Mucosa of descending colon (tissue), 3 donors: ENCODE measurements around the gene SKAP2. TPM values are rescaled to one million over a fixed set of nuclear protein-coding genes. Genes with fewer than 3 reads are reported as not detected.

Source experiments
- ATAC-seq: fragments of 200-7000 bp; cut with Tn5 transposase; one replicate; pipeline ENCODE4 v1.9.1; 2020; ENCODE audit warnings: mild to moderate bottlenecking, moderate library complexity
- DNase-seq, 3 donors: peaks; one replicate each; pipeline ENCODE4 v3.0.0-alpha.2; 2020
- H3K36me3 ChIP-seq: fragments of 200-600 bp; one replicate; pipeline ENCODE4 v1.8.0; 2021; ENCODE audit warnings: low read depth, mild to moderate bottlenecking
- H3K4me1 ChIP-seq: fragments of 200-600 bp; one replicate; pipeline ENCODE4 v1.8.0; 2021; ENCODE audit warnings: low read depth, mild to moderate bottlenecking
- H3K4me3 ChIP-seq: fragments of 200-600 bp; one replicate; pipeline ENCODE4 v1.8.0; 2021; ENCODE audit warnings: mild to moderate bottlenecking
- H3K9me3 ChIP-seq: fragments of 200-600 bp; one replicate; pipeline ENCODE4 v1.8.0; 2021; ENCODE audit warnings: mild to moderate bottlenecking
- CTCF ChIP-seq: fragments of 200-600 bp; IDR thresholded peaks from one replicate; pipeline ENCODE4 v1.8.0; 2022; ENCODE audit warnings: antibody characterized with exemption, mild to moderate bottlenecking
- intact Hi-C, 2 donors: fragments of 100-400 bp; cut with DNase I in 1 of 2; cut with micrococcal nuclease in 1 of 2; formaldehyde crosslinking; loops; one replicate each; pipeline versions ENCODE4 v1.11.0 to v1.11.1; 2022; cut with DNase I, micrococcal nuclease
- total RNA-seq, 3 donors: library from RNA; stranded (reverse); fragmentation: NEBNext Ultra II Directional in 2 of 3; extraction: Animal tissue kit (Norgen Biotek cat#: 25700) in 2 of 3; gene quantifications; one replicate each; pipeline versions ENCODE4 v1.2.1 to v1.2.4, GENCODE V29; 2021 to 2023
- donor health status: DM: no; HTN: no; CAD: no; lungs with moderate emphysema.
- donor health status: DM: no; HTN: no; CAD: no.
- donor health status: DM: no; HTN: yes; CAD: no.

Gene SKAP2
- total RNA-seq, 3 donors from 2014 or later, result 36.5 to 51.7 (median 40.3) TPM

DNA sequence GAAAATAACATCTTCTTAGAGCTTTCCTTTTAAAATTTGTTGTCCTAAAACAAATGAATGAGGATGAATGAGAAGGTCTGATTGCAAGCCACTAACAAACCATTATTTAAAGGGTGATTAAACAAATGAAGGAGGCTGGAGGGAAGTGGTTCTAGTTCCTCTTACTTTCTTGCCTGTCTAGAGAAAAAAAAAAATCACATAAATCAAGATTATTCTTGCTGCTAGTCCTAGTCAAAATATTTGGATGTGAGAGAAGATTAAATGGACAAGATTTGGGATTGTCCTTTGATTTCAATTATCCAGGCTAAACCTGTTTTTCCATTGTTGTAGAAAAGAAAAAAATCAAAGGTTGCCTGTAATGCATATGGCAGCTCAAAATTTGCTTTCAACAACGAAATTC is 3.3 kb downstream of the SKAP2 start:
- DNase-seq, result no peak
- no peak for ATAC-seq
- intact Hi-C loops, result loop anchor here in 1 of 2 donors (10.0 kb wide), 1 partner anchor 234 kb away; the partner anchor contains the start of gene HOXA1
- Histone ChIP-seq H3K36me3 (no peaks in the 10 kb centered on the region), H3K9me3 (no peaks in the 10 kb centered on the region), H3K4me1 (peaks cover 27% of the 10 kb centered on the region), H3K4me3 (no peak overlapping the region)
- TF ChIP-seq CTCF, result no peak

DNA sequence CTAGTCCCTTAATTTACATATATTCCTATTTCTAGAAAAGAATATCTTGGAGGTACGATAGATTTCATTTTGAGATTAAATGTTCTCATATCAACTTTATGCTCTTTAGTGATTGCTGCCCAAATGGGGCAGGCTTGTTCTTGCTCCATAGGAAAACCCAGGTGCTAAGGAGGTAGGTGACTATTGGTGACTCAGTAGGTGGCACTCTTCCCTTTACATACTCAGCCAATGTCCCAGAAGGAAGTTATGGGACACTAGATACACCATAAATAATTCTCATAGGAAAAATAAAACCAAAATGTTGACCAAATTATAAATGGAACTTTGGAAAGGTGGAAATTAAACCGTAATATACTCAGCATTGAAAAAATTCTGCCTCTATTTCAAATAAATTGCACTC is 4.0 kb downstream of the SKAP2 start:
- no peak for TF ChIP-seq CTCF
- DNase-seq (peak in 1 of 3 donors; percentile 54), ATAC-seq (no peak)
- H3K4me1 ChIP-seq, result peaks cover 25% of the 10 kb centered on the region
- no peaks in the 10 kb centered on the region for H3K36me3 ChIP-seq
- no peaks in the 10 kb centered on the region for H3K9me3 ChIP-seq
- intact Hi-C loops, result loop anchor here in 1 of 2 donors (10.0 kb wide), 1 partner anchor 234 kb away; the partner anchor contains the start of gene HOXA1
- no peak overlapping the region for H3K4me3 ChIP-seq

DNA sequence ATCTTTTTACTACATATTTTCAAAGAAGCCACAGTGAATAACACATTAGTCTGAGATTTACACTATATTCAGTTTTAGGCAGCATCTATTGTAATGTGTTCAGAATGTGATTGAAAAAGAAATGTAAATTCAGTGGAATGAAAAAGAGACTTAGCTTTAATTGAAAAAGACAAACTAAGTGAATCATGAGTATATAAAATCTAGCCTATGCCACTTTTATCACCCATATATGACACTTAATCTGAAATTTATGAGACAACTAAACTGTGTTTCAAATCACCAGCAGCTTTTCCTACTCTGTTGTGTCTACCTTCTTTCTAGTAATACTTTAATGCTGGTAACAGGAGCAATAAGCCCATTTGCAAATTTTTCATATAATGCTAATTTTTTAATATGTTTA is 4.7 kb downstream of the SKAP2 start:
- Histone ChIP-seq H3K36me3 (no peaks in the 10 kb centered on the region), H3K9me3 (no peaks in the 10 kb centered on the region), H3K4me3 (no peak overlapping the region), H3K4me1 (peaks cover 24% of the 10 kb centered on the region)
- DNase-seq (no peak), ATAC-seq (no peak)
- TF ChIP-seq CTCF, result no peak
- intact Hi-C loops, result loop anchor here in 1 of 2 donors (5.0 to 10.0 kb wide), 2 partner anchors 235 to 283 kb away; partner anchors contain the start of genes HOXA1 and HOXA5

- ATAC-seq (peak; percentile 61), DNase-seq (peak in 2 of 3 donors; percentile 28 to 46)
- peaks cover 24% of the 10 kb centered on the region for H3K4me1 ChIP-seq
- intact Hi-C loops, result loop anchor here in 1 of 2 donors (5.0 kb wide), 1 partner anchor 284 kb away; the partner anchor contains the start of gene HOXA5
- H3K36me3 ChIP-seq, result no peaks in the 10 kb centered on the region
- no peaks in the 10 kb centered on the region for H3K9me3 ChIP-seq
- no peak for TF ChIP-seq CTCF
- H3K4me3 ChIP-seq, result no peak overlapping the region
Measured at GRCh38 chr7:26858735-26859134, 5.7 kb downstream of the SKAP2 start.

DNA sequence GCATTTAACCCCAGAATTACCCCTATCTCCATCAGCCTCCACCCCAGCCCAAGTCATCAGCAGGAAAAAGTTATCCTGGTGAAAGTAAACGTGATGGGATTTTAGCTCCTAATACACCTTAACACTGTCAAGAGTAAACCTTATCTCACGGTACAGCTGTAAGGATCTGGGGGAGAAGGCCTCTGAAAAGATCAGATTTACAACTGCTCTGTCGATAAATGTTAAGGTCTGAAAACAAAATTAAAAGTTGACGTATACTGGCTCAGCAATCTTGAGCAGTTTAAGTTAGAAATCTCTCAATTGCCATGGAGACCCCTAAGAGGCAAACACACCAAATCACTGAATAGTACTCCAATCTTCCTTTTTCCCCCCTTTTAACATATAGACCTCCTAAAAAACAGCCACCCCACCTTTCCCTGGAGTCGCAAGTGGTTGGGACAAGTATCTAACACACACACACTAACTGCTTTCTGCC is 6.1 kb downstream of the SKAP2 start:
- no peak for TF ChIP-seq CTCF
- H3K4me1 ChIP-seq, result peaks cover 21% of the 10 kb centered on the region
- no peak overlapping the region for H3K4me3 ChIP-seq
- ATAC-seq (peak; percentile 34), DNase-seq (no peak)
- no peaks in the 10 kb centered on the region for H3K36me3 ChIP-seq
- H3K9me3 ChIP-seq, result no peaks in the 10 kb centered on the region
- intact Hi-C loops, result loop anchor here in 1 of 2 donors (5.0 kb wide), 1 partner anchor 284 kb away; the partner anchor contains the start of gene HOXA5
